CD4-positive, alpha-beta T cell treated with Interleukin-17A for 4 hours (primary cell): ENCODE data around the gene ARMC12.
A peak's percentile ranks its signal among the peaks of the same experiment; 100 is the strongest.
"Not testable (repeated sequence)": the region's sequence is repeated elsewhere in the genome, so short reads cannot be mapped to it uniquely, and the experiment has no call there.

ENCODE experiments used
- DNase-seq: peaks from one replicate; pipeline ENCODE4 v3.0.0-alpha.2; 2020; ENCODE audit warnings: mixed read lengths

ARMC12 gene, protein sequence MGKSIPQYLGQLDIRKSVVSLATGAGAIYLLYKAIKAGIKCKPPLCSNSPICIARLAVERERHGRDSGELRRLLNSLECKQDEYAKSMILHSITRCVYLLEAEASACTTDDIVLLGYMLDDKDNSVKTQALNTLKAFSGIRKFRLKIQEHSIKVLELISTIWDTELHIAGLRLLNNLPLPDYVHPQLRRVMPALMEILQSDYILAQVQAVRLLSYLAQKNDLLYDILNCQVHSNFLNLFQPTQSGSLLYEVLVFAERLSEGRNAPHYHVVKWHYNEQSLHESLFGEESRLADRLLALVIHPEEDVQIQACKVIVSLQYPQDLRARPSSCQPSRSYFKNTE

DNA sequence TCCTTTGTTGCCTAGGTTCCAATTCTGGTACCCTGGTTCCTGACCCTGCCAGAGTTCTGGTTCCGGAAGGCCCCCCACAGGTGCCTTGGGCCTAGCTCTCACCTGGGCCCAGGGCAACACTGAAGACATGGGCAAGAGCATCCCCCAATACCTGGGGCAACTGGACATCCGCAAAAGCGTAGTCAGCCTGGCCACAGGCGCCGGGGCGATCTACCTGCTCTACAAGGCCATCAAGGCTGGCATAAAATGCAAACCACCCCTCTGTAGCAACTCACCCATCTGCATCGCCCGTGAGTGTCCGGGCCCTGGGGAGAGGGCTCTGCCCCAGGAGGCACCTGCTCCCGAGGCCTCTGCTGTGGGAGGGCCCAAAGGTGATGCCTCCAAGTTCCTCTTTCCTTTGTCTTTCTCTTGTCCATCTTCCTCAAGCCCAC is at the start of gene ARMC12:
Gene ARMC12, plus strand, starts transcription at position 51 of the 431 bp plus-strand sequence. Its CDS starts 77 bp downstream, at position 128.
- DNase-seq: no peak

DNA sequence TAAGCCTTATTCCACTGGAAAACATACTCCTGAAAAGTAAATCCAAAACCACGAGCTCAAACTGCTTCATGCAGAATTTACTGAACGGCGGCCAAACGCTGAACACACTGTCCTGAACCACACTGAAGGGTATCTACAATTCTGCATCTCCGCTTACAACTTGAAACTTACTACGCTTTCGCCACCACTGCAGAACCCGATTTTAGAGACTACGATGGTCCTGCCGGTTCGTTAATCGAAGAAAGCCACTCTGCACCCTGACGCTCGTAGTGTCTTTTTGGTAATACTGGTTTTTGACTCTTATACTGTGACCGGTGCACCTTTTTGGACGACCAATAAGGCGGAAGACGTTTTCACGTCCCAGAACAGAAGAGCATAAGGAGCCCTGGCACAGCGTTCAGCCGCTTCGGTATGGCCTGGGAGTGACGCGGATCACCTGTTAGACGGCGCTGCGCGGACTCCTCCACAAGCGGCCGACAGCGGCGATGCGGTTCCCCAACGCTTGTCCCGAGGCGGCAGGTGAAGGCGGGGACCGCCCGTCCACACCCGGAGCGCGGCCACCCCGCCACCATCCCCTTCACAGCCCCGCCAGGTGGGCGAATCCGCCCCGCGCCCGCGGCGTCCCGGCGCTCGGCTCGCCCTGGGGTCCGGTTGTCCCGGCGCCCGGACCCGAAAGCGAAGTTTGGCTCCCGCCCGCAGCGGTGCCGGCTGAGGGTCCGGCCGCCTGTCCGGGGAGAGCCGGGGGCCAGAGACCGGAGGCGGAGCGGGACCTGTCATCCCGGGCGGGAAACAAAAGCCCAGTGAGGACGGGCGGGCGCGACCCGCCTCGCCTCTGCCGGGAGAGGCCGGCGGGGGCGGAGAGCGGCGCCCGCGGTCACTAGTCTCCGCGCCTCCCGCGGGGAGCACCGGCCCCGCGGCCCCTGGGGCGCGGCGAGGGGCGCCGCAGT is 48.9 kb upstream of the ARMC12 start:
- DNase-seq: peak; percentile 71

DNA sequence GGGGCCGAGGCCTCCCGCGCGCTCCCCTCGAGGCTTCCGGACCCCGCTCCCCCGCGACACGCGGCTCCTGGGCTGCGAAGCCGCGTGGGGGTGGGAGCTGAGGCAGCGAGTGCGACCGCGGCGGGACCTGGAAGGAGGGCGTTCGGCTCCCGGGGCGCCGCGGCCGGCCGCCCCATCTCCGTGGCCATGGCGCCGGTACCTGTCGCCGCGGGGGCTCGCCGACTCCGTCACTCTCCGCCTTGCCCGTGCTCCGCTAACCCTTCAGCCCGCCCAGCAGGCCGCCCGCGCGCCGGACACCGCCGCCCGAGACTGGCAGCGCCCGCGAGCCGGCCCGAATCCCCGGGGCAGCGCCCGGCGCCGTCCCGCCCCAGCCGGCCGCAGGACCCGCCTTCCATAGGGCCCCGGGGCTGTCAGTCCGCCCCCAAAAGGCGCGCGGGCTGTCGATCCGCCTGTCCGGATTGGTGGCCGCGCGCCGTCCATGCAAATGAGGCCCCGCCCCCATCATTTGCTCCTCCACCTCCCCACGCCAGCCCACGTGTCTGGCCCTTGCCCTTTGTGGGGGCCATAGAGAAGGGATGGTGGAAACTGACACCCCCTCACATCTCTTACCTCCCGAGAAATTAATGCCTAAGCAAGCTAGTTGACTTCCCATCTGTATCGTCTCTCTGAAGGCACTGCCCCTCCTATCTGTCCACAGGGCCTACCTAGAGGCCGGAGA is 48.1 kb upstream of the ARMC12 start, which contains the start of gene FKBP5:
Gene FKBP5, minus strand, starts transcription at position 311 of the 718 bp plus-strand sequence. CDS start 46,091 bp downstream, outside the sequence.
- peak; percentile 91 for DNase-seq

DNA sequence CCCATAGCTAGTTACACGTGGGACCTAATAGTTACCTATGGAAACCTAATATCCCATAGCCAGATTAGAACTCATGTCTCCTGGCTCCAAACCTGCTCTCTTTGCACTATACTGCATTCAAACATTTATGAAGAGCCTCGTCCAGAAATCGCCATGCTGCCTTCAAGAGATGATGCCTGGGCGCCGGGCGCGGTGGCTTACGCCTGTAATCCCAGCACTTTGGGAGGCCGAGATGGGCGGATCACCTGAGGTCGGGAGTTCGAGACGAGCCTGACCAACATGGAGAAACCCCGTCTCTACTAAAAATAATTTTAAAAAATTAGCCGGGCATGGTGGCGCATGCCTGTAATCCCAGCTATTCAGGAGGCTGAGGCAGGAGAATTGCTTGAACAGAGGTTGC is 46.8 kb upstream of the ARMC12 start:
- not testable (repeated sequence) for DNase-seq

DNA sequence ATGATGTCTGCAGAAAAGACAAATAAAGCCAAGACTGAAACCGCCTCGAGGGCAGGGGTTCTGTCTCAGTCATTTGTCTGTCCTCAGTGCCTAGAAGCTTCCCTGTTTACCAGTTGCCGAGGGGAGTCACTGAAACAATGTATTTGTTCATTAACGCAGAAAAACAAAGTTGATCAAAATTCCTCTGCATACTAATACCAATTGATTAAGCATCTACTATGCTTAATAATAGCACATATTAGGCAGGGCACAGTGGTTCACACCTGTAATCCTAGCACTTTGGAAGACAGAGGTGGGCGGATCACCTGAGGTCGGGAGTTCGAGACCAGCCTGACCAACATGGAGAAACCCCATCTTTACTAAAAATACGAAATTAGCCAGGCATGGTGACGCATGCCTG is 46.3 kb upstream of the ARMC12 start:
- DNase-seq: no peak

DNA sequence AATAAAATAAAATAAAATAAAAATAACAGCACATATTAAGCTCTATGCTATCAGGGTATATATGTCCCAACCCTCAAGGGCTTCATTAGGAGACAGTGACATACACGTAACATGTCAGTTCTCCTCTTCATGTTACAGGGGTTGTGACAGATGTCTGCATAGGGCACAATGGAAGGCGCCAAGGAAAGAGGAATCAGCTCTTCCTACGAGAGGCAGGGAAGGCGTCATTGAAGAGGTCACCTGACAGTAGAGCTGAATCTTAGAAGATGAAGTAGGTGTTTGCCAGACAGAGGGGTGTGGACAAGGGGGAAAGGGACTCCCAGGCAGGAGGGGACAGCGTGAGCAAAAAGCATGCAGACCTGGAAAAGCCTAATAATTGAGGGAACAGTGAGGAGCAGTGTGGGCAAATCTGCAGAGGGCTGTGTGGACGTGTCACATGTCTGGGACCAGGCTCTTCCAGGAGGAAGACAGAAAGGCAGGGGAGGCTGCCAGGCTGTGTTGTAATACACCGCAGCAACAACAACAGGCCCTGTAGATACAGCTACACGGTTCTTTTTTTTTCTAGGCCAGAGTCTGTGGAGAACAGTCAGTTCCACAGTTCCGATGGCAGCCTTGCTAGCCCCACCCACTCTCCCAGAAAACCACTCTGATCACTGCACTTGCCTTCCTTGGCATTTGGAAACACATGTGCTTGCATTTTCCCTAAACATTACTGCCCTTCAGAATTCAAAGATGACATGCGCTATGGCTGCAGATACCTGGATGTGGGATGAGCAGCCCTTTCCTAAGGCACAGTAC is 45.6 kb upstream of the ARMC12 start:
- DNase-seq: no peak

DNA sequence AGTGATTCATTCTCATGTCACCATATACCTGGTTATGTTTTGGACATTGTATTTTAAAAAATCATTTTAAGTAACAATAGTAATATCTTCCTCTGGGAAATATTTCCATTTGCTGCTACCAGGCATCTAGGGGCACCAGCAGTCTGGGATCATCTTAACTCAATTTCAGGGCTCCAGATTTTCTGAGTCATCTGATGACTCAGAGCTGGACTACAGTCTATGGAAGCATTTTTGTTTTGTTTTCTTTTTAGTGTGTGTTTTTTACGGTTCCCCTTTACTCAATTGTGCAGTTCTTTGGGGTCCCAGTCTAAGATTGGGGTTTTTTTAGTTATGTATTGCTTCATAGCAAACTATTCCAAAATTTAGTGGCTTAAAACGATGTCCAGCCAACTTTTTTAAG is 42.4 kb upstream of the ARMC12 start:
- DNase-seq: no peak

DNA sequence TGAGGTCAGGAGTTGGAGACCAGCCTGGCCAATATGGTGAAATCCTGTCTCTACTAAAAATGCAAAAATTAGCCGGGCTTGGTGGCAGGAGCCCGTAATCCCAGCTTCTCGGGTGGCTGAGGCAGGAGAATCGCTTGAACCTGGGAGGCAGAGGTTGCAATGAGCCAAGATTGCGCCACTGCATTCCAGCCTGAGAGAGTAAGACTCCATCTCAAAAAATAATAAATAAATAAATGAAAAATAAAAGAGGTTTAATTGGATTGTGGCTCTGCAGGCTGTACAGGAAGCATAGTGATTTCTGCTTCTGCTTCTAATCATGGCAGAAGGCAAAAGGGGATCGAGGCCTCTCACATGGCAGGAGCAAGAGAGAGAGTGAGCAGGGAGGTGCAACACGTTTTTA is 38.4 kb upstream of the ARMC12 start:
- DNase-seq: not testable (repeated sequence)

DNA sequence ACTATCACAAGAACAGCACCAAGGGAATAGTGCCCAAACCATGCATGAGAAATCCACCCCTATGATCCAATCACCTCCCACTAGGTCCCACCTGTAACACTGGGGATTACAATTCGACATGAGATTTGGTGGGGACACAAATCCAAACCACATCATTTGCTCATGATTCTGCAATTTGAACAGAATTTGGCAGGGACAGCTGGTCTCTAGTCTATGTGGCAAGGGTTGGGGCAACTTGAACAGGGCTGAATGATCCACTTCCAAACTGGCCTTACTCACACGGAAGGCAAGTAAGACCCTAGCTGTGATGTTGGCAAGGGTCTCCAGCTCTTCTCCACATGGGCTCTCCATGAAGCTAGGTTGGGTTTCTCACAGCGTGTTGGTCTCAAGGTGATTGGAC is 38.0 kb upstream of the ARMC12 start:
- DNase-seq: no peak

DNA sequence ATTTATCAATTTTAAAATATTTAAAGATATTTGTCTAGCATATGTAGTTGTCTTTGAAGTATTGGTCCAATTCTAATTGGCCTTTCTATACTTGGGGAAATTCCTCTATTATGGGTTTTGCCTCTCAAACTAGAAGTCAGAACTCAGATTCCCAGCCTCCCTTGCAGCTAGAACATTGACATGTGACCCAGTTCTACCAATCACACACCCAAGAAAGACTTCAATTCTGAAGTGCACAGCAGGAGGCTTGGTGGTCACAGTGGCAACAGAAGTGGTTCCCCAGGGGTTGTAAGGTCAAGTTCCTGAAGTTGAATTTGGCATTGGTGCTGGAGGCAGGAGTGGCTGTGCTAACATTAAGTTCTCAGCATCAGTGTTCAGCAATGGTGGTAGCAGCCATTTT is 33.3 kb upstream of the ARMC12 start:
- no peak for DNase-seq

DNA sequence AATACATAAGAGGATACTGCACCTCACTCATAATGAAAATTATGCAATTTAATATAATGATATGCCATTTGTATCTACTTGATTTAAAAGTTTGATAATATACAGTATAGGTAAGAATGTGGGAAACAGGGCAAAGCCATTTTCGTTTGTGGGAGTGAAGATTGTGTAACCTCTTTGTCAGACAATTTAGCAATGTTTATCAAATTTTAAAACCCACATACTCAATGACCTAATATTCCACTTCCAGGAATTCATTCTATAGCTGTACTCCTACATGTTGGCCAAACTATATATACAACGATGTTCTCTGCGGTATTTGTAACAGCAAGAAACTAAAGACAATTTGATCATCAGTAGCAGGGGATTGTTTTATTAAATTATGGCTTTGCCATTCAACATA is 30.4 kb upstream of the ARMC12 start:
- no peak for DNase-seq

DNA sequence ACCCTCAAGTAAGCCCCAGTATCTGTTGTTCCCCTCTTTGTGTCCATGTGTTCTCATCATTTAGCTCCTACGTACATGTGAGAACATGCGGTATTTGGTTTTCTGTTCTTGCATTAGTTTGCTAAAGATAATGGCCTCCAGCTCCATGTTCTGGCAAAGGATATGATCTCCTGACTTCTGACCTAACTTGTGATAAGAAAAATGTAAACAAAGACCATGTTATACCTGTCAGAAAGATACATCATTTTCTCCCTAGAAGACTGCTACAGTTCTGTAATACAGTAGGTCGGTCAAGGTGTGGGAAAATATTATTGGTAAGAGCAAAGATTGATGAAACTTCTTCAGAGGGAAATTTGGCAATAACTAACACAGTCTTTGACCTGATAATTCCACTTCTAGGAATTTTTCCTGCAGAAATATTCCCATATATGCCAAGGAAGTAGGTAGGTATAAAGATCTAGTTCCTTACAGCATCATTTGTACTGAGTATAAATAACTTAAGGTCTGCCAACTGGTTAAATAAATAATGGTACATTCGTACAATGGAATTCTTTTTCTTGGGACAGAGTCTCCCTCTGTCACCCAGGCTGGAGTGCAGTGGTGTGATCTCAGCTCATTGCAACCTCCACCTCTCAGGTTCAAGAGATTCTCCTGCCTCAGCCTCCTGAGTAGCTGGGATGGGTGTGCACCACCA is 29.0 kb upstream of the ARMC12 start:
- DNase-seq: no peak

DNA sequence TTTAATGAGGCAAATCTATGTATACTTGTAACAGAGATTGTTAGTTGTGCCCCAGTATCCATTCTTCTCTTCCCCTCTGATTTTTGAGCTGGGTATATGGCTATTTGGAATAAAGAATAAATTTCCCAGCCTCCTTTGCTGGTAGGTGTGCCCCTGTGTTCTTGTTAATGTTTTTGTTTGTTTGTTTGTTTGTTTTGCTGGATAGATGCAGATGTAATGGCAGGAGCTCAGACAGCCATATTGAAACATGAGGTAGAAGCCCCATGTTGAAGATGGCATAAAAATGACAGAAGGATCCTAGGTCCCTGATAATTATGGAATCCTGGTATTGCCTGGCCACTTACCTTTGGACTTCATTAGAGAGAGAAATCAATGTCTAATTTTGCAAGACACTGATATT is 28.2 kb upstream of the ARMC12 start:
- DNase-seq: no peak

DNA sequence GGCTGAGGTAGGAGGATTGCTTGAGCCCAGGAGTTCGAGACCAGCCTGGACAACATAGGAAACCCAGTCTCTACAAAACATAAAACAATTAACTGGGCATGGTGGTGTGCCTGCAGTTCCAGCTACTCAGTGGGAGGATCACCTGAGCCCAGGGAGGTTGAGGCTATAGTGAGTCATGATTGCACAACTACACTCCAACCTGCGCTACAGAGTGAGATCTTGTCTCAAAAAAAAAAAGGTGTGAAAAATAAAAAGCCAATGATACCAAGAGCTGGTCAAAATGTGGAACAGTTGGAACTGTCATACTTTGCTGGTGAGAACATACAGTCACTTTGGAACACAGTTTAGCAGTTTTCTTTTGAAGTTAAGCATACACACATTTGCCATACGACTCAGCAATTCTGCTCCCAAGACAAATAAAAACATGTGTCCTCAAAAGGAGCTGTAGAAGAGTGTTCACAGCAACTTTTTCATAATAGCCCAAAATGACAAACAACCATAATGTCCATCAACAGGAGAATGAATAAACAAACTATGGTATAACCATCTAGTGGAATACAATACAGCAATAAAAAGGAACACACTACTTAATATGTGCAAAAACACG is 26.5 kb upstream of the ARMC12 start:
- DNase-seq: peak; percentile 39

DNA sequence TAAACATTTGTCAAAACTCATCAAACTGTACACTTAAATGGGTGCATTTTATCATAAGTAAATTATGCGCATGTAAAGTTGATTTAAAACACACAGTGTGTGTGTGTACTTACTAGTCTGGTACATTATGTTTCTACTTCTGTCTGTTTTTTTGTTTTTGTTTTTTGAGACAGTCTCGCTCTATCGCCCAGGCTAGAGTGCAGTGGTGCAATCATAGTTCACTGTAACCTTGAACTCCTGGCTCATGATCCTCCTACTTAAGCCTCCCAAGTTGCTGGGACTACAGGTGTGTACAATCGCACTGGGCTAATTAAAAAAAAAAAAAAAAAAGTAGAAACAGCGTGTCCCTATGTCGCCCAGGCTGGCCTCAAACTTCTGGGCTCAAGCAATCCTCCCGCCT is 25.1 kb upstream of the ARMC12 start:
- DNase-seq: no peak

DNA sequence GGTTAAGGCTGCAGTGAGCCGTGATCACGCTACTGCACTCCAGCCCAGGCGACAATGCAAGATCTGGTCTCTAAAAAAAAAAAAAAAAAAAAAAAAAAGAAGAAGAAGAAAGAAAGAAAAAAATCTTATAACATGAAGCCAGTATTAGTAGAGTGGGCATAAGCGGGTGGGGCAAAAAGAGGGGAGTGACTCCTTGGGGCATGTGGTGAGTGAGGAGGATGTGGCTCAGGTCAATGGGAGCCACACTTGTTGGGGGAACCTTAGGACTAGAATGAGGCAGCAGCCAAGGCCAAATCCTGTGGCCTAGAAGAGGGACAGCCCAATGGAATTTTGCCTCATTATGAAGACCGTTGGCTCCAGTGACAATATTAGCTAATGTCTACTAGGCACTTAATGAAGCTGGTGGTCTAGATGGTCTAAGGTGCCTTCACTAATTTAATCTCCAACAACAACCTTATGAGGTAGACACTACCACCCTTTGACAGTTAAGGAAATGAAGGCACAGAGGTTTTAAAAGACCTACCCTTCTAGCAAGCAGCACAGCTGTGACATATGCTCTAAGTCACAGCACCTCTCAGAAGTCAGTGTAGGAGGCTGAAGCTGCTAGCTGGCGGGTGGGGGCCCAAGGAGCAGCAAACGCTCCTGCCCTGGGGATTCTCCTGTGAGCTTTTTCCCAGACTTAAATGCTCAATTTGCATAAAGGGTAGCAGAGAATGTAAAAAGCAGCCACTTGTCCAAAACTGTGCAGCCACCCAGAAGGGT is 23.6 kb upstream of the ARMC12 start:
- DNase-seq: peak; percentile 4

DNA sequence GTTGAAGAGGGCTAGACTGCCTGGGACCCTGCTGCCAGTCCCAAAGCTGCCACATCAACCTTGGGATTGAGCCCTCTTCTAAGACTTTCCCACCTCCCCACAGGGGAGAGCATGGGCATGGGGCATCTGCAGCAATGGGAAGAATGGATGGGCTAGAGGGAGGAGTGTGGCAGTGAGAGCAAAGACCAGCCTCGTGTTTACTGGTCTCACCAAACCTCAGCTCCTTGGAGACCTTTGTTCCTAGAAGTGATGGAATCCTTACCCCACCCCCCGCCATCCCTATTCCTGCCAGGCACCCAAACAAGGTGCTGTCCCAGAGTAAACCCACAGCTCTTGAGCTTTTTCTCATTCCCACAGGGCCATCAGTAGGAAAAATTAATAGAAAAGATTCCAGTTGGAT is 20.0 kb upstream of the ARMC12 start:
- no peak for DNase-seq

DNA sequence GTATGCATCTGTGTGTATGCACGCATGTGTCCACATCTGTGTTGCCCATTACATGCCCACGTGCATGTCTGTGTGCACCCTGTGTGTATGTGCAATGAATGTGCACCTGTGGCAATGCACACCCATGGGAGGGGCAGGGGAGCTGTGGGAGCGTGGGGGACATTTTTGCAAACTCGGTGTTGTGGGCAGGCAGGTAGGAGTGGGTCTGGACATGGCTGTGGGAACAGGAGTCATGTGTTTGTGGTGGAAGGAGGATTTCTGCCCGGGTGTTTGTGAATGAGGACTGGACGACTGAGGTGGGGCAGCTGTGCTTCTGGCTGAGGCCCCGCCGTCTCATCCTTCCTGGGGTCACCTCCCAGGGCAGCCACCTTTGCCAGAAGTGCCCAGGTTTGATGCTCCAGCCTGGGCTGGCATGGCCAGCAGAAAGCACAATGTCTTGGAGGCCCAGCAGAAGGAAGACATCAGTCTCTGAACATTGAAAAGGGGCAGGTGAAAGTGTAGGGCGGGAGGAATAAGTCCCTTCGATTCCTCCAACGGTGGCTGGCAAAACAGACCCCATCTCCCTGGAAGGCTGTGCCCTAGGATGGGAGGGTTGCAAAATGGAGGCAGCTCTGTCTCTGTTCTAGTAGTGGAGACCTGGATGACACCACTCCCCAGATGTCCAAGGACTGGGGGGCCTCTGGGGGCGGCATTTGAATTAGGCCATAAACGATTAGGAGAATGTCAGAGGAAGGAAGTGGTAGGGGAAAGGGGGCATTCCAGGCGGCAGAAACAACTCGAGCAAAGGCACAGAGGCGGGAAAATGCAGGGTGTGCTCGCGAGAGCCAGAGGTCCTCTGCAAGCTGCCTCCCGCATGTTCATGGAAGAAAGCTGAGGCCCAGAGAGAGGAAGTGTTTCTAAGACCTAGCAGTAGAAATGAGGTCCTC is 19.1 kb upstream of the ARMC12 start:
- peak; percentile 12 for DNase-seq

DNA sequence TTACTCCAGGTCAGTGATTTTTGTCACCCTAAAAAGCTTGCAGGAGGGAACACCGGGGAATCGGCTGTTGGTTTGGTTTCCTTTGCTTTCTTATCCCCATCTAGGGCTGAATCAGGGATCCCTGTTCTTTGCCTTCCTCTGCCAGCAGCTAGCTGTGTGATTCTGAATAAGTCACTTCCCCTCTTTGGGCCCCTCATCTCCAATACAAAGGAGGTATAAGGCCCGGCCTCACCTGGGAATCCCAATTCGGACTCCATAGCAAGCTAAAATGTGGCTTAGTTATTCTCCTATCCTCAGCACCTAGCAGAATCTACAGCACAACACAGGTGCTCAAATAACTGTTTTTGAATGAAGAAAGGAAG is 18.5 kb upstream of the ARMC12 start:
- DNase-seq: no peak
